Neural progenitor cell (in vitro differentiated cells): ENCODE data around the gene CDC42SE2. TPM values are rescaled to one million over a fixed set of nuclear protein-coding genes. Genes with fewer than 3 reads are reported as not detected.

ENCODE experiments used
- DNase-seq: peaks from one replicate; pipeline ENCODE4 v3.0.0-alpha.2; 2016; ENCODE audit warnings: low spot score
- H2AFZ ChIP-seq: fragments of 200-600 bp; sonication (generic); replicated peaks from 2 replicates; pipeline ENCODE4 v1.6.1; 2016; ENCODE audit warnings: antibody characterized with exemption
- H3F3A ChIP-seq: fragments of 200-600 bp; sonication (generic); 2 replicates; pipeline ENCODE4 v1.6.1; 2016; ENCODE audit warnings: antibody characterized with exemption, low read depth
- H3K27ac ChIP-seq: fragments of 200-600 bp; sonication (generic); 2 replicates; pipeline ENCODE4 v1.5.1; 2016; ENCODE audit warnings: mild to moderate bottlenecking
- H3K27me3 ChIP-seq: fragments of 200-600 bp; sonication (generic); 2 replicates; pipeline ENCODE4 v1.6.1; 2016; ENCODE audit warnings: mild to moderate bottlenecking, moderate library complexity
- H3K36me3 ChIP-seq: fragments of 200-600 bp; sonication (generic); 2 replicates; pipeline ENCODE4 v1.5.1; 2016
- H3K4me1 ChIP-seq: fragments of 200-600 bp; sonication (generic); 2 replicates; pipeline ENCODE4 v1.6.1; 2016; ENCODE audit warnings: mixed run types
- H3K4me2 ChIP-seq: fragments of 200-600 bp; sonication (generic); 2 replicates; pipeline ENCODE4 v1.6.1; 2016
- H3K4me3 ChIP-seq: fragments of 200-600 bp; sonication (generic); 2 replicates; pipeline ENCODE4 v1.5.1; 2016
- H3K79me2 ChIP-seq: fragments of 200-600 bp; sonication (generic); 2 replicates; pipeline ENCODE4 v1.6.1; 2016; ENCODE audit warnings: low read depth
- H3K9ac ChIP-seq: fragments of 200-600 bp; sonication (generic); 2 replicates; pipeline ENCODE4 v1.6.1; 2016
- H3K9me3 ChIP-seq: fragments of 200-600 bp; sonication (generic); 2 replicates; pipeline ENCODE4 v1.5.1; 2016; ENCODE audit warnings: low read depth
- H4K20me1 ChIP-seq: fragments of 200-600 bp; sonication (generic); 2 replicates; pipeline ENCODE4 v1.6.1; 2016; ENCODE audit warnings: low read depth
- H3K27ac Mint-ChIP-seq: 3 replicates; pipeline ENCODE4 v1.8.0; 2021; ENCODE audit warnings: mixed read lengths
- H3K27me3 Mint-ChIP-seq: 2 replicates; pipeline ENCODE4 v1.8.0; 2022; ENCODE audit warnings: low read depth, mild to moderate bottlenecking, inconsistent platforms, moderate library complexity, mixed read lengths; ENCODE audit not compliant: insufficient read depth
- H3K36me3 Mint-ChIP-seq: 3 replicates; pipeline ENCODE4 v1.8.0; 2021; ENCODE audit warnings: mixed read lengths
- H3K4me1 Mint-ChIP-seq: 3 replicates; pipeline ENCODE4 v1.8.0; 2021; ENCODE audit warnings: mixed read lengths
- H3K4me3 Mint-ChIP-seq: 3 replicates; pipeline ENCODE4 v1.8.0; 2021; ENCODE audit warnings: mild to moderate bottlenecking, moderate library complexity, mixed read lengths
- H3K9me3 Mint-ChIP-seq: 3 replicates; pipeline ENCODE4 v1.8.0; 2020; ENCODE audit warnings: mixed read lengths
- EZH2 ChIP-seq: fragments of 200-600 bp; sonication (generic); IDR thresholded peaks from 2 replicates; pipeline ENCODE4 v1.6.1; 2017; ENCODE audit warnings: antibody characterized with exemption, mild to moderate bottlenecking, moderate library complexity
- EZH2phosphoT487 ChIP-seq: fragments of 200-600 bp; sonication (generic); IDR thresholded peaks from 2 replicates; pipeline ENCODE4 v1.6.1; 2017; ENCODE audit warnings: antibody characterized with exemption
- total RNA-seq: library from RNA; depleted of rRNA; stranded (reverse); fragments of >200 nt; gene quantifications from 2 replicates; pipeline ENCODE4 v1.2.3, GENCODE V29; 2015; ENCODE audit warnings: low replicate concordance
- TF ChIP-seq, protein P1 (sequence below): fragments of 200-600 bp; sonication (generic); IDR thresholded peaks from 2 replicates; pipeline ENCODE4 v1.5.1; 2017; ENCODE audit warnings: antibody characterized with exemption, mild to moderate bottlenecking

CDC42SE2 gene
- total RNA-seq, 1 donor from 2014 or later: 79.9 TPM

DNA sequence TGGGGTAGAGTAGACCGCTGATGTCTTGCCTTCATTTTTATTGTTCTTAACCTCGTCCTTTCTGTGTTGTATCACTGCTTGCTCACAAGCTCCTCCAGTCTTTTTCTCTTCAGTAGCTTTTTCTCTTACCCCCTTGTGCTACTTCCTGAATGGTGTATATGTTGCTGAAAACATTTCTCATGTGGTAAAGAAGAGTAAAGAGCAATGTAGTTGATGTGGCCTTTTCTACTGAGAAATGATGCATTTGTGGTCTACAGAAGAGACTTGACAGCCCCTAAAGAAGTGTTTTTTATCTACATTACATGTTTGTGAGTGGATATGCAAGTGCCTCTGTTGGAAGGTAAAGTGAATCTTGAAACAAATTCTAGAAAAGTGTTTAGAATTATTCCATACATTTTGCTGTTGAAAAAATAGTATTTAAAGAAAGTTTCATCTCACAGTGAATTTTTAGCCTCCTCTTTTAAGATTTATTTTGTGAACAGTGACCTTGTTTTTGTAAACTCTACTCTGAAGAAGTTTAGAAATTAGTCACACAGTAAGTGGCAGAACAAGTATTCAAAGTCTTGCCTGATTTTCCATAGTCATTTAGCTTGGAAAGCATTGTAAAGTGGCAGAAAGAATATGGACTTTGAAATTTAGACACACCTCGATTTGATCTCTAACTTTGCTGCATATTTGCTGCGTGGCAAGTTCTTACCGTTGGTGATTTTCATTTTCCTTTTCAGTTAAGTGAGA, 17.4 kb downstream of the CDC42SE2 start:
- Histone ChIP-seq H4K20me1 (peaks cover 13% of the 10 kb centered on the region), H3K36me3 (no peaks in the 10 kb centered on the region), H3K27me3 (no peaks in the 10 kb centered on the region), H3K9ac (no peak overlapping the region), H3K9me3 (no peaks in the 10 kb centered on the region), H3K79me2 (peaks cover 89% of the 10 kb centered on the region), H3K27ac (no peak overlapping the region), H3K4me2 (no peak overlapping the region), H3F3A (peaks cover 11% of the 10 kb centered on the region), H3K4me1 (peaks cover 10% of the 10 kb centered on the region), H3K4me3 (no peak overlapping the region), H2AFZ (no peak overlapping the region)
- peaks cover 4% of the 10 kb centered on the region for H3K27me3 Mint-ChIP-seq
- peaks cover 12% of the 10 kb centered on the region for H3K36me3 Mint-ChIP-seq
- peaks cover 27% of the 10 kb centered on the region for H3K4me1 Mint-ChIP-seq
- peak overlapping the region; percentile 12 for H3K27ac Mint-ChIP-seq
- no peak for TF ChIP-seq EZH2
- TF ChIP-seq EZH2phosphoT487: no peak
- TF ChIP-seq, protein P1, sequence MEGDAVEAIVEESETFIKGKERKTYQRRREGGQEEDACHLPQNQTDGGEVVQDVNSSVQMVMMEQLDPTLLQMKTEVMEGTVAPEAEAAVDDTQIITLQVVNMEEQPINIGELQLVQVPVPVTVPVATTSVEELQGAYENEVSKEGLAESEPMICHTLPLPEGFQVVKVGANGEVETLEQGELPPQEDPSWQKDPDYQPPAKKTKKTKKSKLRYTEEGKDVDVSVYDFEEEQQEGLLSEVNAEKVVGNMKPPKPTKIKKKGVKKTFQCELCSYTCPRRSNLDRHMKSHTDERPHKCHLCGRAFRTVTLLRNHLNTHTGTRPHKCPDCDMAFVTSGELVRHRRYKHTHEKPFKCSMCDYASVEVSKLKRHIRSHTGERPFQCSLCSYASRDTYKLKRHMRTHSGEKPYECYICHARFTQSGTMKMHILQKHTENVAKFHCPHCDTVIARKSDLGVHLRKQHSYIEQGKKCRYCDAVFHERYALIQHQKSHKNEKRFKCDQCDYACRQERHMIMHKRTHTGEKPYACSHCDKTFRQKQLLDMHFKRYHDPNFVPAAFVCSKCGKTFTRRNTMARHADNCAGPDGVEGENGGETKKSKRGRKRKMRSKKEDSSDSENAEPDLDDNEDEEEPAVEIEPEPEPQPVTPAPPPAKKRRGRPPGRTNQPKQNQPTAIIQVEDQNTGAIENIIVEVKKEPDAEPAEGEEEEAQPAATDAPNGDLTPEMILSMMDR: no peak
- peaks cover 6% of the 10 kb centered on the region for H3K9me3 Mint-ChIP-seq
- H3K4me3 Mint-ChIP-seq: no peak overlapping the region
- no peak for DNase-seq

DNA sequence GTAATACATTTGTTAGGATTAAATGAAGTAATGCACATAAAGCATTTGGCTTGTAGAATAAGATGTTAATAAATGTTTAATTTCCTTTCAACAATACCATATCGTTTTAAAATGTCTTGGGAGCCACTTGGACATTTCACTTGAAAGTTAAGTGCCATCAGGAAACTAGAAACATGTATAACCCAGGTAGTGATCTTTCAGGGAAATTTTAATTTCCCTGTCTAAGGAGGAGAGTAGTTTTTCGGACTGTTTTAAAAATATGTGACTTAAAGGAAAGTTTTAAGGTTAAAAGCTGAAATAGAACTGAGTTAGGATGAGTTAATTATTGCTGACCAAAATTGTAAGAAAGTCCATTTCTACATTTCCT, 18.0 kb downstream of the CDC42SE2 start:
- H3K4me2 ChIP-seq: no peak overlapping the region
- no peak overlapping the region for H3K27ac ChIP-seq
- no peak overlapping the region for H2AFZ ChIP-seq
- no peak overlapping the region for H3K4me3 Mint-ChIP-seq
- TF ChIP-seq EZH2: no peak
- TF ChIP-seq EZH2phosphoT487: no peak
- TF ChIP-seq, protein P1: no peak
- H3K27ac Mint-ChIP-seq: peak overlapping the region; percentile 10
- H3K4me1 ChIP-seq: peaks cover 10% of the 10 kb centered on the region
- peaks cover 13% of the 10 kb centered on the region for H4K20me1 ChIP-seq
- no peaks in the 10 kb centered on the region for H3K27me3 ChIP-seq
- peaks cover 15% of the 10 kb centered on the region for H3K36me3 Mint-ChIP-seq
- H3K4me3 ChIP-seq: no peak overlapping the region
- H3F3A ChIP-seq: peaks cover 11% of the 10 kb centered on the region
- DNase-seq: no peak
- no peak overlapping the region for H3K9ac ChIP-seq
- H3K9me3 Mint-ChIP-seq: peaks cover 6% of the 10 kb centered on the region
- H3K4me1 Mint-ChIP-seq: peaks cover 27% of the 10 kb centered on the region
- no peaks in the 10 kb centered on the region for H3K9me3 ChIP-seq
- H3K27me3 Mint-ChIP-seq: peaks cover 4% of the 10 kb centered on the region
- no peaks in the 10 kb centered on the region for H3K36me3 ChIP-seq
- H3K79me2 ChIP-seq: peaks cover 89% of the 10 kb centered on the region

DNA sequence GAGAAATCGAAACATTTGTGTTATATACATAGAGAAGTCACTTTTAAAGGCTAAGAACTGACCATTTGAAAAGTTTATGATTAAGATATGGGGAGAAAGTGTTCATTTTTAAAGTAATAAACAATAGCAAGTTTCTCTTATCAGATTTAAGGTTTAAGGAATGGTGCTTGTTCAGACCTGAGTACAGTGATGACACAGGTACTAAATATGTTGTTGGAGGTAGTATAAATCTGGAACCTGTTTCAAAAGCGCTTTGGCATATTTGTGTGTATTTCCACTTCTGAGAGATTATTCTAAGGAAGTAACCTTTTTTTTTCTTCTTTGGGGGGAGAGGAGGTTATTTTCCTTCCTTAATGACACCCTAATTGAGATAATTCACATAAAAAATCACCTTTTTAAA, 18.4 kb downstream of the CDC42SE2 start:
- Mint-ChIP-seq H3K4me1 (peaks cover 27% of the 10 kb centered on the region), H3K27ac (peak overlapping the region; percentile 10), H3K9me3 (peaks cover 6% of the 10 kb centered on the region), H3K36me3 (peaks cover 15% of the 10 kb centered on the region), H3K4me3 (no peak overlapping the region), H3K27me3 (peaks cover 4% of the 10 kb centered on the region)
- Histone ChIP-seq H3K36me3 (no peaks in the 10 kb centered on the region), H3F3A (peaks cover 10% of the 10 kb centered on the region), H3K27ac (no peak overlapping the region), H3K4me1 (peaks cover 10% of the 10 kb centered on the region), H4K20me1 (peaks cover 13% of the 10 kb centered on the region), H2AFZ (no peak overlapping the region), H3K9ac (no peak overlapping the region), H3K27me3 (no peaks in the 10 kb centered on the region), H3K4me2 (no peak overlapping the region), H3K79me2 (peaks cover 89% of the 10 kb centered on the region), H3K4me3 (no peak overlapping the region), H3K9me3 (no peaks in the 10 kb centered on the region)
- no peak for DNase-seq
- TF ChIP-seq EZH2phosphoT487 (no peak), EZH2 (no peak)
- TF ChIP-seq, protein P1: no peak
